Ureter (tissue), 1 donor: ENCODE results near the gene G2E3. TPM values are rescaled to one million over a fixed set of nuclear protein-coding genes. Genes with fewer than 3 reads are reported as not detected.
"Not testable (repeated sequence)": the region's sequence is repeated elsewhere in the genome, so short reads cannot be mapped to it uniquely, and the experiment has no call there.

Source experiments
- DNase-seq: peaks from one replicate; pipeline ENCODE4 v3.0.0-alpha.2; 2020; ENCODE audit warnings: low spot score
- total RNA-seq: library from RNA; stranded (reverse); gene quantifications from one replicate; pipeline ENCODE4 v1.2.4, GENCODE V29; 2023
- donor health status: DM: yes; HTN: yes; CAD: no.

The G2E3 gene
- total RNA-seq, 1 donor from 2014 or later = 20.8 TPM

DNA sequence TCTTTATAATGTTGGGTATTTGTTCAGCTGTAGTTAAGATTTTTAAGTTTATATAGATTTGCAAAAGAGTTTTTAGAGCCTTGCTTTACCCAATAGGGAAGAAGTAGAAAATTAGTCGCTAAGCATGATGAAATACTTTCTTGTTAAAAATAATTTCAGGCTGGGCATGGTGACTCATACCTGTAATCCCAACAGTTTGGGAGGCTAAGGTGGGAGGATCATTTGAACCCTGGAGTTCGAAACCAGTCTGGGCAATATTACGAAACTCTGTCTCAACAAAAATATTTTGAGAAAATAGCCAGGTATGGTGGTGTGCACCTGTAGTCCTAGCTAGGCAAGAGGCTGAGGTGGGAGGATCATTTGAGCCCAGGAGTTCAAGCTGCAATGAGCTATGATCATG, 44.4 kb downstream of the G2E3 start:
- no peak for DNase-seq

DNA sequence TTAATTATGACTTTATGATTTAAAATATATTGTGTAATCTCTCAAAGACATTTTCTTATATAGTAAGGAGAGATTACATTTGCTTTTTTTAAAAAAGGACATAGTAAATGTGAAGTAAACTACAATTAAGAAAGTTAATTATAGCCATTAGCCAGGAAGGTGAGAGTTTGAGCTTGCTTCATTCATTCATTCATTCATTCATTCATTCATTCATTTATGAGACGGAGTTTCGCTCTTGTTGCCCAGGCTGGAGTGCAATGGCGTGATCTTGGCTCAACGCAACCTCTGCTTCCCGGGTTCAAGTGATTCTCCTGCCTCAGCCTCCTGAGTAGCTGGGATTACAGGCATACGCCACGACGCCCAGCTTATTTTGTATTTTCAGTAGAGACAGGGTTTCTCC, 45.7 kb downstream of the G2E3 start:
- DNase-seq = not testable (repeated sequence)

DNA sequence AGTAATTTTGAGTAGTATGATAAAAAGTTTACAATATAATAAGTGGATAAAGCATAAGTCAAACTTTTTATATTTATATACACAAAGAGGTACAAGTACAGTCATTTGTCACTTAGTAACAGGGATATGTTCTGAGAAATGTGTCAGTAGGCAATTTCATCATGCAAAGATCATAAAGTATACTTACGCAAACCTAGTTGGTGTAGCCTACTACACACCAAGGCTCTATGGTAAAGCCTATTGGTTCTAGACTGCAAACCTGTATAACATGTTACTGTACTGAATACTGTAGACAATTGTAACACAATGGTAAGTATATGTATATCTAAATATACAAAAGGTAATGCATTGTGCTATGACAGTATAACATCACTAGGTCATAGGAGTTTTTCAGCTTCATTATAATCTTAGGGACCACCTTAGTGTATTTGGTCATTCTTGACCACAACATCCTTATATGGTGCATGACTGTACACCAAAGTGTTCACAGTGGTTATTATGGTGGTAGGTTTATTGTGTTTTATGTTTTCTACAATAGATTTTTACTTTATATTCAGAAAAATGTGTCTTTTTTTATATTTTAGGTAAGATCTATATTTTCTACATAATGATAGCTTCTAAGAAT, 48.3 kb downstream of the G2E3 start:
- no peak for DNase-seq

DNA sequence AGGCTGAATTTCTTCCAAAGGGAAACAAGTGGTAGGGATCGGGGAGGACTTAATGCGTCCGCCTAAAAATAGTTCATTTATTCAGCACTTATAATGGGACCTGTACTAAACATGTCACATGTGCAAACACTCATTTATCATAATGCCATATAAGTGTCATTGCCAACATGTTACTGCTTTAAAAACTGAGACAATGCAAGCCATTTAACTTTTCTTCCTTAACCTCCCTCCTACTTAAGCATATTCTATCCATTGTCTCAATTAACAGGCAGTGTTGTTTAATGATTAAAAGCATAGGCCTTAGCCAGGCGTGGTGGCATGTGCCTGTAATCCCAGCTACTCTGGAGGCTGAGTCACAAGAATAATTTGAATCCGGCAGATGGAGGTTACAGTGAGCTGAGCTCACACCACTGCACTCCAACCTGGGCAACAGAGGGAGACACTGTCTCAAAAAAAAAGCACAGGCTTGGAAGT, 49.6 kb downstream of the G2E3 start:
- no peak for DNase-seq

DNA sequence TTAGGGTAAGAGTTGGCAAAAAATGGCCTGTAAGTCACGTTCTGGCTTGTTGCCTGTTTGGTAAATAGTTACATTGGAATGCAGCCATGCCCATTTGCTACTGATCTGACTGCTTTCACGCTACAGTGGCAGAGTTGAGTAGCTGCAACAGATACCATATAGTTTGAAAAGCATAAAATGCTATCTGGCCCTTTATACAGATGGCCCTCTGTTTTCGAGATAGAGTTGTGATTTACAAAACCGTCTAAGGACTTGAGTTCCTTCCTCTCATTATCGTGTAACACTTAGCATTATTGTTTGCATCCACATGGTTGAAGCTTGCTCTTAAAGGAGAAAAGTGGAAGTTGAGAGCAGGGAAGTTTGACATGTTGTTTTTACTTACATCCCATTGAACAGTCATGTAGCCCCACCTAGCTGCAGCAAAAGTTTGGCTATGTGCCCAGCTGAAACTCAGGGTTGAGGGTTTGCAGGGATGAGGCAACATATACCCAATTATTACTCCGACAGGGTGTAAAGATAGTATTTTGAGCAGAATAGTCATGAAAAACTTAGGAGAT, 51.9 kb downstream of the G2E3 start:
- DNase-seq = peak; percentile 61

DNA sequence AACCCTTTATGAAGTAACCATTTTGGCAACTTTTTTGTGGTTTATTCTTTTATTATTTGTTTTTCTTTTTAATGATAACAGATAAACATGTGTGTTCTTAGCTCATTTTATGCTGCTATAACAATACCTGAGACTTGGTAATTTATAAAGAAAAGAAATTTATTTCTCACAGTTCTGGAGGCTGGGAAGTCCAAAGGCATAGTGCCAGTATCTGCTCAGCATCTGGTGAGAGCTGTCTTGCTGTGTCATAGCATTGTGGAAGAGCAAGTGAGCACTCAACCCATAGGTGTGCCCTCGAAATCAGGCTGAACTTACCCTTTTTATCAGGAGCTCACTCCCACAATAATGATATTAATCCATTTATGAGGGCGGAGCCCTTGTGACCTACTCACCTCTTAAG, 55.2 kb downstream of the G2E3 start:
- no peak for DNase-seq

DNA sequence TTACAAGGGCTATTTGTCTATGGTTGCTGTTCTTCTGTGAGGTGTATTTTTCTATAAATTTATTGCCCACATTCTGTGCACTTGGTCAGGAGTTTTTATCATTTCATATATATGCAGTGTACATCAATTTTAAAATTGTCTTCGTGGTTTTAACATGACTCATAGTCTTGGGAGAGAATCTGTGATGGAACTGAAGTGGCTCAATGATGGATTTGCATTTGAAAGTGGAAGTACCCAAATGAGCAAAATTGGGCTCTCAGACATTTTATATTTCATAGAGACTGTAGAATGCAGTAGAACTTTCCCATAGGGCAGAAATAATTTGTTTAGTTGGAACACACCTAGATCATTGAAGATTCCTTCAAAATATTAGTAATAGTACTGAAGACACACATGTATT, 61.2 kb downstream of the G2E3 start:
- no peak for DNase-seq

DNA sequence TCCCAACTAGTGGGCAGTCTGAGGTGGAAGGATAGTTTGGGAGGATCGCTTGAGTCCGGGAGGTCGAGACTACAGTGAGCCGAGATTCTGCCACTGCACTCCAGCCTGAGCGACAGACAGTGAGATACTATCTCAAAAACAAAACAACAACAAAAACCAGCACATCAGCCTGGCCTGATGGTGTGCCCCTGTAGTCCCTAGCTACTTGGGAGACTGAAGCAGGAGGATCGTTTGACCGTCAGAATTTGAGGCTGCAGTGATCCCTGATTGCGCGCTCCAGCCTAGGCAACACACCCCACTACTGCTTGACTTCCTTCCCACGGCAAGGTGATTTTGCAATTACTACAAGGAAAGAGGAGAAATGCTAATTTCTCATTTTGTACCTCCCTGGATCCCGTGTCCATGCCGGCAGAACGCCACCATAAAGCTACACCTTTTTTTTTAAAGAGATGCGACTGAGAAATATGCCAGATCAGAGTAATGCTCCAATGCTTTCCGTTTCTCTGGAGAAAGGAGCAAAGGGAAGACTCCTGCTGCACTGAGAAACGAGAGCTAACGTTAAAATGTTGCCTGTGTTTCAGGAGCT, 62.5 kb downstream of the G2E3 start:
- no peak for DNase-seq

DNA sequence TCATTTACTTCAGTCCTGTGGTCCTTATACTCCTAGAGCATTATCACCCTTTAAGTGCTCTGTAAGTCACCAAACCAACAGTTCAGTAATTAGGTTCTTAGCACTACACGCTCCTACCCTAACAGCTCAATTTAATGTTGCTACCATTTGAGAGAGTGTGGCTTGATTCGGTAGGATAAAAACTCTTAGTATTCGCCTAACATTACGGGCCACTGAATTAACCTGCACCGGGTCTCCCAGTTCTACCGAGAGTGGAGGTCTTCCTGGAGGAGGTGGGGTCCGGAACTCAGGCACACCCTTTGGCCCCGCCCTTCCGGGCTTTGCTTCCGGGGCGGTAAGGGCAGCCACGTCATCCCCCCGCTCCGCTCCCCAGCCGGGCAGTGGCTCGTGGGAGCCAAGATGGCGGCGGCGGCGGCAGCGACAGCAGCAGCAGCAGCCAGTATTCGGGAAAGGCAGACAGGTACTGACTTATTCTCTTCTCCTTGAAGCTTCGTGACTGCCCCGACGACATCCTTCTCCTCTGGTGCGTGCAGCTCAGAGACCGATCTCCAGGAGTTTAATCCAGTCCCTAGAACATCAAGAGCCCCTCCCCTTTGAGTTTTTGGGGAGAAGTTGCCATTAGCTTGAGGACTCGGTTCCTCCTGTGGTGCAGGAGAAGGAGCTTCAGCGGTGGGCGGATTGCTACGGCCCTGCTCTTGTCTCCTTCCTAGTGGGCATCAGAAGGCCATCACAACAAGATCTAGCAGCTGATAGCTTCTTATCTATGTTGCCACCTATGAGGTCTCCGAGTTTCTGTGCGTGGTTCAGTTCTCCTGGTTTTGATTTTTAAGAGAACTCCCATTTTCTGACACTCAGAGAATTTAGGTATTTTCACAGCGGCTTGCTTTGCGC, 63.2 kb downstream of the G2E3 start, which contains the start of gene SCFD1:
Gene SCFD1, plus strand, starts transcription at position 380 of the 891 bp plus-strand sequence. Its CDS starts 20 bp downstream, at position 400.
- DNase-seq = peak; percentile 95

DNA sequence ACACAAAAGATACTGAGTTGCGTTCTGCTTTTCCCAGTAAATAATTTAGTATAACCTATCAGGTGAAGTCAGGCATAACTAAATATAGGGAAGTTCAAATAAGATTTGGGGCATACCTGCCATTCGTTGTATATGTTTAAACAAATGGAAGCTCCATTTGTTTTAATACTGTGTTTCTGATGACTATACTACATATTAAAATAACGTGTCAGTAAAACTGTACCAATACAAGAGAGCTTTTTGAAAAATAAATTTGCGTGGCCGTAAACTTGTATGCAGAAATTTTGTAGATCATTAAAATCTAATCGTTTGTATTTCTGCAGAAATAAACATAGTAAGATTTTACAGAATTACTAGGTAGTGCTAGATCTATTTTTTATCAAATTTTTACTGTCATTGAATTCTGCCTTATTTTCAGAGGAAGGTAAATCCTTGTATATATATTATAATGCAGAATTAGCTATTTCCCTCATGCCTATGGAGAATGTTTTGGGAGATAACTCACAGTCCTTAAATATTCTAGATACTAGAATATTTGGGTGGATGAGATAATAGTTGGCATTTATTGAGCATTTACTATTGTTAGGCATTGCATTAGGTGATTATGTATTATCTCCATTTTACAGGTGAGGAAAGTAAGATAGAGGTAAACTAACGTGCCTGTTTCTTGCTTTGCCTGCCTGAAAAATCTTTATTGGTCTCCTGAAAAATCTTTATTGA, 64.6 kb downstream of the G2E3 start:
- DNase-seq = no peak

DNA sequence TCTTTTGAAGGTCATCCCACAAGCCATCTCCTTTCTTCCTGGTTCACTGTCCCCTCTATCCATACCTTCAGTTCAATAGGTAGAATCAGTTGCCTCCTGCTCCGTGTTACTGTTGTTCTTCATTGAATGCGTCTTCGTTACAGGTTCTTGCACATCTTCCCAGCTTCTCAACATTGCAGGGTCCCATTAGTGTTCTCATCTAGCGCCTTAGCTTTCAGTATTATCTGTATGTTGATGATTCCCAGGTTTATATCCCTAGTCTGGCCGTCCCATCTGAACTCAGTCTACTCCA, 65.1 kb downstream of the G2E3 start:
- no peak for DNase-seq

DNA sequence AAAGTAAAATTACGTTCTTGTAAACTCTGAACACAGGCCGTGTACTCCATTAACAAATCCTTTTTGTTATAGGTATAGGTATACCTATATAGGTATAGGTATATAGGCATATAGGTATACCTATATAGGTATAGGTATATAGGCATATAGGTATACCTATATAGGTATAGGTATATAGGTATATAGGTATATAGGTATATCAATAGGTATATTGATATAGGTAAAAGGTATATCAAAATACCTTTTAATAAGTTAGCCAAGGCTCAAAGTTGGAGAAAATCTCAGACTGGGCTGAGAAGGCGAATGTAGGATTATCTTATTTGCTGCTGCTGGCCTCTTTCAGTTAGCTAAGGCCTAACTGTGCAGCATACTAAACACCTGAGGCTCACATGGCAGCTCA, 66.6 kb downstream of the G2E3 start:
- DNase-seq = no peak

DNA sequence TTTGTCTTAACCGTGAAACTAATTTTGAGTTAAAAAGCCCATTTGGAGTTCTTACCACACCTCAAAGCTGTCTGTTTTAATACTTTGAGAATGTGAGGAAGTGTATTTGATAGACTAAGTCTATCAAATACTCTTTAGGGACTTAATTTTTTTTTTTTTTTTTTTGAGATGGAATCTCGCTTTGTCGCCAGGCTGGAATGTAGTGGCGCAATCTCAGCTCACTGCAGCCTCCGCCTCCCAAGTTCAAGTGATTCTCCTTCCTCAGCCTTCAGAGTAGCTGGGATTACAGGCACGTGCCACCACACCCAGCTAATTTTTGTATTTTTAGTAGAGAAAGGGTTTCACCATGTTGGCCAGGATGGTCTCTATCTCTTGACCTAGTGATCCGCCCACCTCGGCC, 70.5 kb downstream of the G2E3 start:
- not testable (repeated sequence) for DNase-seq

DNA sequence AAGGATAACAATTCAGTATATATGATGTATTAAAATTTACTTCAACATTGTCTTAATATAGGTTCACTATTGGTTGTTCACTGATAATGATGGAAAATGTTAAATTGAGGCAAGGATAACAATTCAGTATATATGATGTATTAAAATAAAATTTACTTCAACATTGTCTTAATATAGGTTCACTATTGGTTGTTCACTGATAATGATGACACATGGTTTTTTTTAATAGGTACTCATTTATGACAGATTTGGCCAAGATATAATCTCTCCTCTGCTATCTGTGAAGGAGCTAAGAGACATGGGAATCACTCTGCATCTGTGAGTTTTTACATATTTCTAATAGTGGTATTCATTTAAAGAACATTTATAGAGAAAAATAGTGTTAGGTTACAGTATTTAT, 71.3 kb downstream of the G2E3 start:
- no peak for DNase-seq

DNA sequence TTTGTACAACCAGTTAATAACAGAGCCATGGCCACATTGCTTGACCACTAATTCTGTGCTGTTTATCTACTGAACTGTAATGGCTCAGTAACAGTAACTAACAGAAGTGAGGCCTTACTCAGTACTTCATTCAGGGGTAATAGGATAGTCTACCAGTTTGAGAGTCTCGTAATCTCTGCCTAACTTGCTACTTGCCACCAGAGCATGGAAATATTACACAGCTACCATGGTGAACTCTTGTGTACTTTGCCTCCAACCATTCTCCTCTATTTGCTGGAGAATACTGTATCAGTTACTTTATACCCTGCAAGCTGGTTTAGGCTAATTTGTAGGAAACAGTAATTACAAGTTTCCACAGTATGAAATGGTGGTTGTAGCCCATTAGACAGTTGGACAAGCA, 73.8 kb downstream of the G2E3 start:
- DNase-seq = no peak

DNA sequence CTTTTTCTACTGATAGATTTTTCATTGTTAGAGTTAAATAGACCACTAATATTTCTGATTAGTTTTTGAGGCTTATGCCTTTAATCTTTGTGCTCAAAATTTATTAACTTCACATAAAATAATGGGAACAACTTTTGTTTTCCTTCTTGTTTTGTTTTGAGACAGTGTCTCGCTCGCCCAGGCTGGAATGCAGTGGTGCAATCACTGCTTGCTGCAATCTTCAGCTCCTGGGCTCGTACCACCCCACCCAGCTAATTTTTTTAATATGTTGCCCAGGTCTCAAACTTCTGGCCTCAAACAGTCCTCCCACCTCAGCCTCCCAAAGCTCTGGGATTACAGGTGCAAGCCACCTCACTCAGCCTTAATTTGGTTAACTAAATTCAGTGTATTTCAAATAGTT, 80.0 kb downstream of the G2E3 start:
- DNase-seq = no peak

DNA sequence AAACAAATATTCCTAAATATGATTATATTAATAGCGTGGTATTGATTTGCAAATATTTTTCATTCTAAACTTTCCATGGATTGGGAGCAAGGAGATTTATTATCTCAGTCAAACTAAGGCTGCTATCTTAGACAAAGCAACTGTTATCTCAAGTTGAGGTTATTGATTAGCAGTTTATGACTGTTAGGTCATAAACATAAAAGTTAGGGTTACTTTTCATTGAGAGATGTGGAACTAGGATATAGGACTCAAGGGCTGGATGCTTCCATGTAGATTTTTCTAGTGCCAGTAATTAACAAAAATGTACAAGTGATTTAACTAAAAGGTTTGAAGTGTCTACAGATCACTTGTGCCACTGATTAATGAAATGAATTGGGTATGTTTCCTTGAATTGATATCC, 82.2 kb downstream of the G2E3 start:
- no peak for DNase-seq

DNA sequence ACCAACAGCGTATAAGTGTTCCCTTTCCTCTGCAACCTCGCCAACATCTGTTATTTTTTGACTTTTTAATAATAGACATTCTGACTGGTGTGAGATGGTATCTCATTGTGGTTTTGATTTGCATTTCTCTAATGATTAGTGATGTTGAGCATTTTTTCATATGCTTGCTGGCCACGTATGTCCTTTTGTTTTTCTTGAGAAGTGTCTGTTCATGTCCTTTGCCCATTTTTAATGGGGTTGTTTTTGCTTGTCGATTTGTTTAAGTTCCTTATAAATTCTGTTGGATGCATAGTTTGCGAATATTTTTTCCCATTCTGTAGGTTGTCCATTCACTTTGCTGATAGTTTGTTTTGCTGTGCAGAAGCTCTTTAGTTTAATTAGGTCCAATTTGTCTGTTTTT, 85.5 kb downstream of the G2E3 start:
- DNase-seq = not testable (repeated sequence)

DNA sequence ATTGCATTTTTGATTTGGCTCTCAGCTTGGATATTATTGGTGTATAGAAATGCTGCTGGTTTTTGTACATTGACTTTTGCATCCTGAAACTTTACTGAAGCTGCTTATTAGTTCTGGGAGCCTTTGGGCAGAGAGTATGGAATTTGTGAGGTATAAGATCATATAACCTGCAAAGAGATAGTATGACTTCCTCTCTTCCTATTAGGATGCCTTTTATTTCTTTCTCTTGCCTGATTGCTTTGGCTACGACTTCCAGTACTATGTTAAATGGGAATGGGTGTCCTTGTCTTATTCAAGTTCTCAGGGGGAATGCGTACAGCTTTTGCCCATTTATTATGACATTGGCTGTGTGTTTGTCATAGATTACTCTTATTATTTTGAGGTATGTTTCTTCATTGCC, 86.6 kb downstream of the G2E3 start:
- DNase-seq = no peak

DNA sequence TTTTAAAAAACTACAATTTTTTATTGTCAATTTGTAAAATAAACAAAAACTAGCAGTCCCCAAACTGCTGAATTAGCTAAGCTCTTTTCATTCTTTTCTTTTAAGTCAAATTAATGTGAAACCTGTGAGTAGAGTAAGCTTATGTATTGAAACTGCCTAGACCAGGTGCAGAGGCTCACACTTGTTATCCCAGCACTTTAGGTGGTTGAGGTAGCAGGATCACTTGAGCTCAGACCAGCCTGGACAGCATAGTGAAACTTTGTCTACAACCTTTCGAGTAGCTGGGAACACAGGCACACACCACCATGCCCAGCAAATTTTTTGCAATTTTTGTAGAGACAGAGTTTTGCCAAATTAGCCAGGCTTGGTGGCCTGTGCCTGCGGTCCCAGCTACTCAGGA, 89.5 kb downstream of the G2E3 start:
- no peak for DNase-seq

DNA sequence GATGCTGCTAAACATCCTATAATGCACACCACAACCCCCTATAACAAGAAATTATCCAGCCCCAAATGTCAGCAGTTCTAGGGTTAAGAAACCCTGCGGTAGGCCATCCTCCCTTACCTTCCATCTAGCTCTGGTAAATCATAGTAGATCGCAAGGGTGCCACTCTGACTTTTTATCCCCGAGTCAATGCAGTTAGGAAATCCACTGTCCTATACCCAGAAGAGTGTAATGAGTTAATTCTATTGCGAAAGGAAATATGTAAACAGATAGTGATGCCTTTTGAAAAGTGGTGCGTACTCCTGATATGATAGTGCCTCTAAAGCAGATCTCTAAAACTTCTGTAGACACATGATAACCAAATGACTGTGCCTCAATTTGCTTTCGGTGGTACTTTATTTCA, 93.0 kb downstream of the G2E3 start:
- DNase-seq = no peak

DNA sequence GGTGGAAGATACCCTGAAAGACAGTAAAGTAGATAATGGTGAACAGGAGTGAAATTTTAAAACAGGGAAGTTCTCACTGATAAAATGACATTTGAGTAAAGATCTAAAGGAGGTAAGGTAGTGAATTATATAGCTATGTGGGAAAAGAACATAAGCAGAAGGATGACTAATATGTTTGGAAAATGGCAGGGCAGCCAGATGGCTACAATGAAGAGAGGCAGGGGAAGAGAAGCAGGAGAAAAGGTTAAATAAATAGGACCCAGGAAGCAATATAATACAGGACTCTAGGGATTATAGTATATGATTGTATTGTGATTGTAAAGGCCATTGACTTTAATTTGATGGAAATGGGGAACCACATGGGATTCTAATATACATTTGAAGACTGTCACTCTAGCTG, 96.2 kb downstream of the G2E3 start:
- DNase-seq = no peak
